ENCODE measurements around the gene GART.
A peak's percentile ranks its signal among the peaks of the same experiment; 100 is the strongest.
"Not testable (repeated sequence)": the region's sequence is repeated elsewhere in the genome, so short reads cannot be mapped to it uniquely, and the experiment has no call there.

Gene GART

DNA sequence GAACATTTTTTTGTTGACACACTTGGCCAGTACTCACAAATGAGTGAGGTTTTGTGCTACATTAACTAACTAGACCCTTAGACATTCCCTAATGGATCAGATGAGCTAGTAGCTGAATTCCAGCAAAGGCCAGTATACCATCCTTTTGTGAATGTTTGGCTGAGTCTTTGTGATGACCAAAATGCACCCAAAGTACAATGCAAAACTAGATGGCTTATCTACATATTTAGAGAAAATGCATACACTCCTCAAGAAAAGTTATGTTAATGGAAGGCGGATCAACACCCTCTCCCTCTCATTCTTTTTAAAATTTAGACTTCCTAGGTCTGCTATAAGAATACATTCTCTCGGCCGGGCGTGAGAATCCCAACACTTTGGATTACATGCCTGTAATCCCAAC lies 30.3 kb downstream of the GART start:
- no peak for DNase-seq

DNA sequence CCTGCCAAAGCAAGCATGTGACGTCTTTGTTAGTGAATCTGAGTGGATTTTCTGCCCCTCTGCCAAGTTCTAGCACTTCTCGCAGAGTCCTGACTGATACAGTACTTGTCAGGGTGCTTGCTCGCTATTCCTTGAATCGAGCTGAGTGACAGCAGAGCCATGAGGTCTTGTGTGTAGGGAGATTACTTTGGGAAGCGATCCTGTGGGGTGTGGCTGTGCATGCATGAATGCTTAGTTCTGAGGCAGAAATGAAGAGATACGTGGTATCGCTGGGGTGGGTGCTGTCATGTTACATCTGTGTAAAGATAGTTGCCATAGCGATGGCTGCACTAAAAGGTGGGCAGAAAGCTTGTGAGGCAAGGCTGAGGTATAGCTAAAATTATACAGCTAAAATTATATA lies 31.1 kb downstream of the GART start:
- DNase-seq, result no peak

GRCh38 chr21:33507003-33507402 lies 34.9 kb downstream of the GART start:
- not testable (repeated sequence) for DNase-seq

GRCh38 chr21:33505833-33506232 lies 36.1 kb downstream of the GART start:
- DNase-seq, result no peak

DNA sequence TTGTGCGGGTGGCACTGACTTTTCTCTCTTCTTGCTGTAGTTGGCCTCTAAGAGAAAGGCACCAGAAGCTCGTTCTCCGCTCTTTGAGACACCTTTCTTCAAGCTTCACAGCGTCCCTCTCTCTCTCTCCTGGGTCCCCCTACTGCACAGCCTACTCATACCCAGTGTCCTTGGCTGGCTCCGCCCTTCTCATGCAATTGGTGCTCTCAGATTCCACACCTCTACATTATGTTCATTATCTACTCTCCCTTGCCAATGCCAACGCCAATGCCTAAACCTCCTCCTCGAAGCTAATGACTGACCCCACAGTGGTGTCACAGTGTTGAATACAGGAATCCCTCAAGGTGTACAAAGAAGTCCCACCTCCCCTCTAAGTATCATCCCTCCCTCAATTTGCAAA lies 45.6 kb downstream of the GART start:
- DNase-seq, result no peak

GRCh38 chr21:33495743-33496142 lies 46.2 kb downstream of the GART start:
- no peak for DNase-seq

DNA sequence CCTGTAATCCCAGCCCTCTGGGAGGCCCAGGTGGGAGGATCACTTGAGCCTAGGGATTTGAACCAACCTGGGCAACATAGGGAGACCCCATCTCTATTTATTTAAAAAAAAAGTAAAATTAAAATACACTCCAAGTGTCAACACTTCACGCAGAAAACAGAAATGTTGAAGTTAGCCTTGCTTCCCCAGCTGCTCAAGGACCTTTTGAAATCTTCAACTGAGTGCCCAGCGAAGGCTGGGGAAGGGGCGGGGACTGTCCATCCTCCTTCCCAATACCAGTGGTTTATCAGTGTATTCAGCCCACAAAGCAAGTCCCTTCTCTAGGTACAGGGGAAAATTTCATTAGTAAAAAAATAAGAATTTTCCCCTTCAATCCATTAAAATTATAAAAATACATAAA lies 48.2 kb downstream of the GART start:
- no peak for DNase-seq

DNA sequence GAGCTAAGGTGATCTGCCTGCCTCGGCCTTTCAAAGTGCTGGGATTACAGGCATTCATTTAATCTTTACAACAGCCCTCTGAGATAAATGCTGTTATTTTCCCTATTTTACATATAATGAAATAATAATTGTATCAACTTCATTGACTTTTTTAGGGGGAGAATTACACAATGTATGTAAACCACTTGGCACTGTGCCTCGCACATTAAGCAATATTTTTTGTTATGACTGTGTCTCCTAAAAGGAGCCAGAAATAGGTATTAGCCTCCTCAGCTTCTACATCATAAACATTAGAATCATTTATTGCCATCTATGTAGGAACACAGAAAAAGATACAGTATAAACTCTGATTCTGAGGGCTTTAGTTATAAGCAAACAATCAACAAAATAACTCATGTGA lies 49.3 kb downstream of the GART start:
- DNase-seq, result no peak

DNA sequence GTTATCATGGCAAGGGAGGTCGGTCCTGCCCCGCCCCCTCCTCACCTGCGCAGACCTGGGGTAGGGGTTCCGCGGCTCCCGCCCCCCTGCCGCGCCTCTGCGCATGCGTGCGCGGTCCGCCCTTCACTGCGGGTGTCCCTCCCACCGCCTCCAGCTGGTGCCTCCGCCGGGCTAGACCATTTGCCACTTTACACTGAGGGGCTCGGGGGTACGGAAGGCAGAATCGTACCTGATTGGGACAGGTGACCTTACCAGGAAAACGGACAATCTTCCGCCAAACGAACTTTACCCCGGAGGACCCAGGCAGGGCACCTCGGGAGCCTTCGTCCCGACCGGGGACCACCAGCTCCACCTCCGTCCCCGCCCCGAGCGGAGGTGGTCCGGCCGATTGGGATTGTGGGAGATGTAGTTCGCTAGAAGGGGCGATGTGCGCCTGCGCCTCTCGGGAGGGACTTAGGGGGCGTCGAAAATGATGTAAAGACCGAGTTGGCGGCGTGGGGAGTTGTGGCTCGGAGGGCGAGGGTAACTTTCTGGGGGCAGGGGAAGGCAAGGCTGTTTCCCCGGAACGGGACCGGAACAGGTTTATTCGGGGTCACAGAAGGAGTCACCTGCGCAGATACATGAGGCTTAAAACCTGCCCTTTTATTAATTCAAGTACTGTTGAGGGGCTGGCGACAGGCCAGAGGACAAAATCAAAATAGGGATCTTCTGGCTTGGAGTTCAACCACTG lies 50.4 kb downstream of the GART start, which contains the start of gene DNAJC28:
TSS of gene DNAJC28 (minus strand) at position 344 of the 730 bp plus-strand sequence. CDS start 2,323 bp downstream, outside the sequence.
- DNase-seq, result peak; percentile 88 to 94 (median 91)

GRCh38 chr21:33490991-33491372 lies 50.9 kb downstream of the GART start:
- DNase-seq, result no peak

GRCh38 chr21:33488936-33489335 lies 53.0 kb downstream of the GART start:
- no peak for DNase-seq

DNA sequence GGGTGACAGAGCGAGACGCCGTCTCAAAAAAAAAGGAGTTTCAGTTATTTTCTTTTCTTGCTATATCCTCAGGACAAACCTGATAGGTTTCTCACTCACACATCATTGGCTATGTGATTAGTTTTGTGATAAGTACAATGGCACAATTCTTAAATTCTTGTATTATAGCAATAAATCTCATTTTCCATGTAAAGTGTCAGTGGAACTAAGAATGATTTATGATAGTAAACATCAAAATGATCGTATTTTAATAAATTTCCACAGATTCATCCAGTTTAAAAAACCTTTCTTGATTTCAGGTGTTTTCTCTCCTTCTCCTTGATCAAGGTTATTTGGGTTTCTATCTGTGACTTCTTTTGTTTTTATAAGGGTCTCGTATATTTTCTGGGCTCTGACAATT lies 53.9 kb downstream of the GART start:
- no peak for DNase-seq

GRCh38 chr21:33481314-33481943 lies 60.5 kb downstream of the GART start:
- DNase-seq, result peak in 1 of 5 experiments; percentile 1

- no peak for DNase-seq
Observed at GRCh38 chr21:33480481-33481103, 61.3 kb downstream of the GART start.

DNA sequence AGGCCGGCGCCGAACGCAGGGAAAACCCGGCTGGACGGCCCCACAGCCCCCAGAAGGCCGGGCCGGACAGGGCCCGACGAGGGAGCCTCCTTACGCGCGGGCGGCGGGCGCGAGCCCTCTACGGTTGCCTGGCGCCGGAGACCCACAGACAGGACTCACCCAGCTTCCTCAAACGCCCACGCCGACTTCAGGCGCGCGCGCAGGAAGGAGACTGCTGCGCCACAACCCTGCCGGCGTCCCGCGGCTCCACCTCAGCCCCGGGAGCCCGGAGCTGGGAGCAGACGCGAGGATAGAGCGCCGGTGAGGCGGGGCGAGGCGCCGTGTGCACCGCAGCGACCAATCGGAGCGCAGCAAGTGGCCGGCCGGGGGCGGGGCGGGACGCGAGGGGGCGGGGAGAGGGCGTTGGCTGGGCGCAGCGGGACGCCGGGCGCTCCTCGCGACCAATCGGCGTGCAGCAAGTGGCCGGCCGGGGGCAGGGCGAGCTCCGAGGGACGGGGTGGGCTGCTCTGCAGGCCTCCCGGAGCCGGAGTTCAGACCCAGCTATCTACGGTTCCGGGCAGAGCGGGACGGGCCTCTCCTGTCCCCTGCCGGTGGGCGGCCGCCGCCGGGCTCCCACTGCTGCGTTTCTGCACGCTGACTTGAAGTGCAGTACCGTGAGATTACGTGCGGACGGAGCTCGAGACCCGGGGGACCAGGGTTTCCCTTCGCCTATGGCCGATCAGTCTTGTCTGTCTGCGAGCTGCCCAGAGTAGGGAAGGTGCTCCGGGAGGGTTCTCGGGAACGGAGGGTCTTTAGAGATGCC lies 62.0 kb downstream of the GART start, which contains the start of gene TMEM50B:
TSS of gene TMEM50B (minus strand) at position 296 of the 802 bp plus-strand sequence. CDS start 11,089 bp downstream, outside the sequence.
- DNase-seq, result peak; percentile 93 to 97 (median 96)

DNA sequence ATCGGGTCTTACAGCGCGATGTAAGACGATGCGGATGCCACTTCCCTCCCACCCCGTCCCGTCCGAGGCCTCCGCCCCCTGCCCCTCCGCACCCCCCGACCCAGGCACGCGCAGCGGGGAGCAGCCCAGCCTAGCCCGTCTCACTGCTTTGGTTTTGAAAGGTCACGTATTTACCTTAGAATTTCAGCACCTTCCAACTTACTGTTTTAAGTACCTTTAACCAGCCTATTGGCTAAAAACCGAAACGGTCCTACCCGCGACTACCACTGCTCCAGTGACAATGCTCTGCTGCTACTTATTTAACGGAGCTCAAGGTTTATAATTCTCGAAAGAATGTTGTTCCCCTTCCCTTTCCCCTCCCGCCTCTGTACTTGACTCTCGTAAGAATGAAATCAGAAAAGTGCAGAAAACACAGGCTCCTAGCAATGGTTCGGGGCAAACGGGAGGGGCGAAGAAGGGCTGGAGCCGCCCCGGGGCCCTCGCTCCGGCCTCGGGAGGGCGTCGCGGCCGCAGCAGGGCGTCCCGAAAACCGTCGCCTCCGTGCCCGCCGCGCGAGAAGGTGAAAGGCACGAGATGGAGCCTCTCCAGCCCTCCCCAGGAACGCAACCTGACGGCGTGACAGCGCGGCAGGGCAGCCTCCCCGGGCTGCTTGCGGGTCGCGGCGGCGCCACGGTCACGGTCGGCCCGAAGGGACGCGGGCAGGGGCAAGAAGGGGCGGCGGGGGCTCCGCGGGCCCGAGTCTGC lies 62.8 kb downstream of the GART start:
- DNase-seq, result peak in 4 of 5 experiments; percentile 15 to 67 (median 26)

- no peak for DNase-seq
Observed at GRCh38 chr21:33478182-33478581, 63.7 kb downstream of the GART start.

GRCh38 chr21:33477066-33477465 lies 64.9 kb downstream of the GART start:
- no peak for DNase-seq

DNA sequence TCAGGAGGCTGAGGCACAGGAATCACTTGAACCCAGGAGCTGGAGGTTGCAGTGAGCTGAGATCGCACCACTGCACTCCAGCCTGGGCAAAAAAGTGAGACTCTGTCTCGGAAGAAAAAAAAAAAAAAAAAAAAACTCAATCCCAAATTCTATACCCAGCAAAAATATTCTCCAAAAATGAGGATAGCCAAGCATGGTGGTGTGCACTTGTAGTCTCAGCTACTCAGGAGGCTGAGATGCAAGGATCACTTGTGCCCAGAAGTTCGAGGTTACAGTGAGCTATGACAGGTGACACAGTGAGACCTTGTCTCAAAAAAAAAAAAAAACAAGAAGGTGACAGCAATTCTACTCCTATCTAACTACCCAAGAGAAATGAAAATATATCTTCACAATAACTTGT lies 68.6 kb downstream of the GART start:
- DNase-seq, result no peak

GRCh38 chr21:33470701-33471100 lies 71.2 kb downstream of the GART start:
- no peak for DNase-seq

DNA sequence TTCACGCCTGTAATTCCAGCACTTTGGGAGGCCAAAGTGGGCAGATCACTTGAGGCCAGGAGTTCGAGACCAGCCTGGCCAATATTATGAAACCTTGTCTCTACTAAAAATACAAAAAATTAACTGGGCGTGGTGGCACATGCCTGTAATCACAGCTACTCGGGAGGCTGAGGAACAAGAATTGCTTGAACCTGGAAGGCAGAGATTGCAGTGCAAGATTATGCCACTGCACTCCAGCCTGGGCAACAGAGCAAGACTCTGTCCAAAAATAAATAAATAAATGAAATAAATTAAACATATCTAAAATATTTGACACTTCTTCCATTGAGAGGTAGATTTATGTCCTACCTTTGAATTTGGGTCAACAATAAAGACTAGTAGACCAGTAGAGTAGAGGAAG lies 72.7 kb downstream of the GART start:
- DNase-seq, result not testable (repeated sequence)

All from T-helper 2 cell (primary cell).